Activated naive CD4-positive, alpha-beta T cell (primary cell): ENCODE data around the gene HDAC4.

Experiments used
- DNase-seq, 4 experiments: peaks; one replicate each; lab custom pipeline; 2025; lab: John Stamatoyannopoulos, UW

HDAC4 gene

DNA sequence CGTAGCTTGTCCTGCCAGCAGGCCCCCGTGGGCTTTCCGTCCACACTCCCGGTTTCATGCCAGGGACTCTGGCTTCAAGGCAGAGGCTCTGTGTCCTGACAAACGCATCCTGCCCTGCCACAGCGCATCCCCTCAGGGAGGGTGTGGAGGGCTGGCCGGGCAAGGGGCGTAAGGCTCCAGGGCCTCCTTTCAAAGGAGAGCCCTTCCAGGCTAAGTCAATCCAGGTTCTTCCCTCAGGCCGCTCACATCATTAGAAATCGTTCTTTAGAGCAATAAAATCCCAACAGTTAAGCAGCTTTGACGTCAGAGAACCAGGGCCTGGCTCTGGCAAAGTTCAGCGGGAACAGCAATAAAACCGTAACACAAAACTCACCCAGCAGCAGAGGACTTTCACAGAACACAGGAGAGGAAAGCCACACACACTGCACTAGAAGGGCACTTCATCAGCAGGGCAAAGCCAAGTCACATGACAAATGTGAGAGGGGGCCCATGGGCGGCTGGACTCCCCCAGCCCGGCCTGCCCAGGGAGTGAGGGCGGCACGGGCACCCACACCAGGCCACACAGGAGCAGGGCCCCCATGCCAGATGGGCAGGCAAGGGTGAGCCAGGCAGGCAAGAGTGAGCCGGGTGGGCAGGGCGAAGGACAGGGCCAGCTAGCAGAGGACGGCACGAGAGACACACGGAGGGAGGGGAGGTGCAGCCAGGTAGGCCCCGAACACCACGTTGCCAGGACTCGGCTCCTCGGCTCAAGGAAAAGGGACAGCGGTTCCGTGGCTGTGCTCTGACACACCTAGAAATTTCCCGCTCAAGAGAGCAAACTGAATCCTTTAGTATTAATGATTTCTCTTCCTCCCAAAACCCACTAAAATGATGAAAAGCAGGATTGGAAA is 52.0 kb downstream of the HDAC4 start:
- no peak for DNase-seq

DNA sequence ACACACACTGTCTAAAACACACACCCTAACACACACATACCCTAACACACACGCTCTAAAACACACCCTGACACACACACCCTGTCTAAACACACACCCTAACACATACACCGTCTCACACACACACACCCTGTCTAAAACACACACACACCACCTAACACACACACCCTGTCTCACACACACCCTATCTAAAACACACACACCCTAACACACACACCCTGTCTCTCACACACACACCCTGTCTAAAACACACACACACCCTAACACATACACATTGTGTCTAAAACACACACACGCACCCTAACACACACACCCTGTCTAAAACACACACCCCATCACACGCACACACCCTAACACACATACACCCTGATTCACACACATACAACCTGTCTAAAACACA is 54.1 kb downstream of the HDAC4 start:
- DNase-seq = no peak

DNA sequence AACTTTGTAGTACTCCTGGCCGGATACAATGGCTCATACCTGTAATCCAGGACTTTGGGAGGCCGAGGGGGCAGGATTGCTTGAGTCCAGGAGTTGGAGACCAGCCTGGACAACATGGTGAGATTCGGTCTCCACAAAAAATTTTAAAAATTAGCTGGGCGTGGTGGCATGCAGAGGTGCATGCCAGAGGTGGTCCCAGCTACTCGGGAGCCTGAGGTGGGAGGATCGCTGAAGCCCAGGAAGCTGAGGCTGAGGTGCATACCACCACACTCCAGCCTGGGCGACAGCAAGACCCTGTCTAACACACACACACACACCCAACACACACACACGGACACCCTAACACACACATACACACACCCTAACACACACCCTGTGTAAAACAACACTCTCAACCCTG is 55.6 kb downstream of the HDAC4 start:
- DNase-seq = no peak

DNA sequence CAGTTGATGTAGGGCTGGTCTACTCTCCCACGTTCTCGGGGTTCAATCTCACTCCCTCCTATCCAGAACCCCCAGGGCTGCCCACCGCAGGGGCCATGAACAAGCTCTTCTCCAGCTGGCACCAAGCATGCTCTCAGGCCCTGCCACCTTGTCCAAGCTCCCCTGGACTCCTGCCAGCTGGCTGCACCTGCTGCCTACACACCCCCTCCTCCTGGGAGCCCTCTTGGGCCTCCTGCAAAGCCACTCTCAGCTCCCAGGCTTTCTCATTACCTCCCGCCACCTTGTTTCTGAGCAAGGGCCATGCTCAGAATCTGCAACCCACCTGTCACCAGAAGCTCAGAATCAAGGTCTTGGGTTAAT is 56.0 kb downstream of the HDAC4 start:
- DNase-seq = no peak

DNA sequence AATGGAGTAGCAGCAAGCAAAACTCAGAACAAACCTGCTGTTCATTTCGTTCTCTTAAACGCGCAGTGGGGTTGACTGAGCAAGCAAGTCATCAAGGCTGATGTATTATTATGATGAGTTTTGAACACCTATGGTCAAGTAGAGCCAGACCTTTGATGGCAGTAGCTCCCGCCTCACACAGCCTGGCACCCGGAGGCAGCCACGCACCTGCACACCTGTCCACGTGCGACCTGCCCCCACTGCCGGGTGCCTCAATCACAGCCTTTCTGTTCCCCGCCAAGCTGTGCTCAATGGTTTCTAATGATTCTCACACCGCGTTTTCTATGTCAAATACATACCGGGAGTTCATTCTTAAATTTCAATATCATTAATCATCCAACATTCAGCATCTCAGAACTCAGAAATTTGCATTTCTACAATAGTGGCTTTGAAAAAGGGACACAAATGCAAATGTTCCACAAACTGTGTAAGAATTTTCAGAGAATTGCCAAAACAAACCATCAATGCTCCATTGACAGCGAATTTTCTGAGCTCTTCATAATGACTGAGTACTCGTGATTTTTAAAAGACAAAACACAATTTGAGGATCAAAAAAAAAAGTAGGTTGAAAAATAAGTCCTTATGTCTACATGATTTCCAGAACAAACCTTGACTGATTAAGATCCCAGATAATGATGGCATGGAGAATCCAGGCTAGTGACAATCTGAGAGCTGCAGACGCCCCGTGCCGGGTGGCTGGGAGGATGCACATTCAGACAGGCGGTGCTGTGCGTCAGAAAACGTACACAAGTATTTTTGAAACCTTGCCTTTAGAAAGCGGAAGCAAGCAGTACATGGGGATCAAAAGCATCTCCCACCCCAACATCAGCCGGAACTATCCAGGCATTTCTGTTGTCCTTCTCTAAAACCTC is 56.6 kb downstream of the HDAC4 start:
- DNase-seq = no peak

DNA sequence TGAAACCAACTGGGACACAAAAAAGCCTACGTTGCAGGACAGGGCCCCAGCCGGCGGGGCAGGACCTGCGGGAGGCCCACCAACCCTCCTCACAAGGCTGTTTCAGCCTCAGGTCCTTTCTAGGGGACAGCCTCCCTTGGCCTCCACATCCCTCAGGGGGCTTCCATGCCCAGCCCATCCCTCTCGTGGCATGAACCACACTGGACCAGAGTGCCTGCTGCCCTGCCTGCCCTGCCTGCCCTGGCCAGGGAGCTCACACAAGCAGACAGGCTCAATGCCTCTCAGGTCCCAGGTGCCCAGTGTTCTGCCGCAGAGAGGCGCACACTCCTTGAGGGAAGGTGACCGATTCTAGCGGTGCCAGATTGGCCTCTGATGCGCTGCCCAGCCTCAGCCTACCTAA is 57.4 kb downstream of the HDAC4 start:
- no peak for DNase-seq

DNA sequence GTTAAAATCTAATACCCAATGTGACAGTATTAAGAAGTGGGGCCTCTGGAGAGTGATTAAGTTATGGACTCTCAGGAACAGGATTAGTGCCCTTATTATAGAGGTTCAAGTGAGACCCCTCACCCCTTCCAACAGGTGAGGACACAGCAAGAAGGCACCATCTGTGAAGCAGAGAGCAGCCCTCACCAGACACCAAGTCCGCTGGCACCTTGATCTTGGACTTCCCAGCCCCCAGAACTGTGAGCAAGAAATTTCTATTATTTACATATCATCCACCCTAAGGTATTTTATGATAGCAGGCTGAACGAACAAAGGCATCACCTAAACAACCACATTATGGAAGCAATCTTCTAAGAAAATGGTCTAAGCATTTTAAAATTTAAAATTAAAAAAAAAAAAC is 59.0 kb downstream of the HDAC4 start:
- DNase-seq = no peak

DNA sequence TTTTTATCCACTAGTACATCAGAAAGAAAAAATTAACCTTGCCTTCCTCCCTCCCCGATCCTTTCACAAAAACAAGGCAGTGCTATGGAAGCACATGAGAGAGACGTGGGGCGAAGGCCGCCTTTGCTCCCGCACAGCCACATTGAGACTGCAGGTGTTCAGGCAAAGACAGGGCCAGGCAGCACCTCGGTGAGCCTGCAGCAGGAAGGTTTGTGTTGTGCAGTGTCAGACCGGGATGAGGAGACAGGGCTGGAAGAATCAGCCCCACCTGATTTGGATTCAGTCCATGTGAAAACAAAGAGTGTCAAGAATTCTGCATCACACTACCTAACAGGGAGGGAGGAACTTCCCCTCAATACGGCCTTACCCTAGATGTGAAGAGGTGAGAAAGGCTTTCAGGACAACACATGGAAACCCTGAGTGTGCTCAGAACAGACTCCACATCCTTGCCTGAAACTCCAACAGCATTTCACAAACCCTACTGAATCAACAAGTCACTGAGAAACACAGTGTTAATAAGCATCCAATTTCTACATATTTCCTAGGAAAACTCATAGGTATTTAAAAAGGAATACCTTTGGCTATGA is 59.6 kb downstream of the HDAC4 start:
- DNase-seq = no peak

DNA sequence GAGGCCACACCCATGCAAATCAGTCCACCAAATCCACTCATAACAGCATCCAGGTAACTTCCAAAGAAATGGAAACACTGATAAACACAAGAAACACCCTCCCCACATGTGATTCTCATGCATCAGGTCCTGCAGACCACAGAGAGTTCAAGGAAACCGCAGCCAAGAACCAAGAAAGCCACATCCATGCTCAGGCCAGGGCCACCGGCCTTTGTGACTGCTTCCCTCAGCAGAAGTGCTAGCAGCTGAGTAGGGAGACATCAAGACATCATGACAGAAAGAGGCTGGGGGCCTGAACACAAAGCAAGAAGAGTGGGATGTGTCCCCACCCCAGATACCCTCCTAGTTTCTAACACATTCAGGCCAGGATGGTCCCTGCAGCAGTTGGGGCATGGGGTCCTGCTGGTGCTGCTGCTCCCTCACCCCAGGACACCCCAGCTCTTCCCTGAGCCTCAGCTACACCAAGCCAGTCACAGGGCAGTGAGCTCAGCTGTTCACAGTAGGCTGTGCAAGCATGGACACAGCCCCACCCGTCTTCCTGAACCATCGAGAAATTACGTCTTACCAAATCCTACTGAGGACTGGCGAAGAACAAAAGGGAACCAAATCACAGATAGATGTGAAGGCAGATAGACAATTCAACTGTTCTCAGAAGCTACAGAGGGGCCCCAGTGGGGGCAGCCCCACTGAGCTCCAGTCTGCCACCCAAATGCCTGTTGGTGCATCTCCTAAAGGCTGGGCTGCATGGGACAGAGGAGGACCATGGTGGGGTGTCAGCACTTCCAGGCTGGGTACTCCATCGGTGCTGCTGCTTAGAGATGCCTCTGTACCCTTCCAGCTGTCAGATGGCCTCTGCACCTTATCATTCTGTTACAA is 60.9 kb downstream of the HDAC4 start:
- no peak for DNase-seq

DNA sequence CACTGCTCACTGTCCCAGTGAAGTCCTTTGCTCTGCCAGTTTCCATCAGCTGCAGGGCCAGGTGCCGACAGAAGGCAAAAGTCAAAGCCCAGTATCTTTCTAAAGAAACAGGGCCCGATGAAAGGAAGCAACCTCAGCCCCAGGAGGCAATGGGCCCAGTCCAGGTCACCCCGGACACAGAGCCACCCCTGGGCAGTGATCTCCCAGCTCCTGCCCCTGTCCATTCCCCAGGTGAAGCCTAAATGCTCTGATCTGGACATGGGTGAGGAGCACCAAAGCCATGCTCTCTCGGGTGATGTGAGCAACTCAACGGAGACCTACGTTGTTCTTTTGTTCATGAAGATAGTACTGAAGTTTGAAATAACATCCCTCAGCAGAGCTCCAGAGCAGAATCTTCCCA is 61.6 kb downstream of the HDAC4 start:
- DNase-seq = no peak

DNA sequence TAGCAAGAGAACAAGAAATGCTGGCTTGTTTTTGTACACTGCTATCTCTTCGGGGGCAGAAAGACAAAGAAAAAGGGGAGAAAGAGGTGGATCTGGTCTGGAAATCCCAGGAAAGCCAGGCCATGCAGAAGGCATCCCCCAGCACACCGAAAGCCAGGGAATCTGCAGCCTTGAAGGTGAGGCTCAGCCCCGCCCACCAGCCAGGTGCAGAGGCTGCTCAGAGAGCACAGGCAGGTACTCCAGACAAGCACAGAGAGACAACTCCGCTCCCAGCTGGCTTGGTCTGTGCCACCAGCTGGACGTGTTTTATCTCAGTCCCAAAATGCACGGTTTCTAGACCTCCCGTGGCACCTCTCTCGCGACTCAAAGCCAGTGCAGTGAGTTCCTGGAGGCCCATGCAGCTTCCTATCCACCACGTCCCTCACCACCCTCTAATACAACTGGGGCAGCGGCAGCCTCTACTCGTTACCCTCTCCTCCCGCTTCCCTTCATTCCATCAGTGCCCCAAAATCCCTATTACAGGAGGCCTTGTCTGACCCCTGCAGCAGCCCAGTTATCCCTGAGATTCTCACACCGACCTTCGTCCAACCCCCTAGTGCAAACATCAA is 62.8 kb downstream of the HDAC4 start:
- DNase-seq = no peak

DNA sequence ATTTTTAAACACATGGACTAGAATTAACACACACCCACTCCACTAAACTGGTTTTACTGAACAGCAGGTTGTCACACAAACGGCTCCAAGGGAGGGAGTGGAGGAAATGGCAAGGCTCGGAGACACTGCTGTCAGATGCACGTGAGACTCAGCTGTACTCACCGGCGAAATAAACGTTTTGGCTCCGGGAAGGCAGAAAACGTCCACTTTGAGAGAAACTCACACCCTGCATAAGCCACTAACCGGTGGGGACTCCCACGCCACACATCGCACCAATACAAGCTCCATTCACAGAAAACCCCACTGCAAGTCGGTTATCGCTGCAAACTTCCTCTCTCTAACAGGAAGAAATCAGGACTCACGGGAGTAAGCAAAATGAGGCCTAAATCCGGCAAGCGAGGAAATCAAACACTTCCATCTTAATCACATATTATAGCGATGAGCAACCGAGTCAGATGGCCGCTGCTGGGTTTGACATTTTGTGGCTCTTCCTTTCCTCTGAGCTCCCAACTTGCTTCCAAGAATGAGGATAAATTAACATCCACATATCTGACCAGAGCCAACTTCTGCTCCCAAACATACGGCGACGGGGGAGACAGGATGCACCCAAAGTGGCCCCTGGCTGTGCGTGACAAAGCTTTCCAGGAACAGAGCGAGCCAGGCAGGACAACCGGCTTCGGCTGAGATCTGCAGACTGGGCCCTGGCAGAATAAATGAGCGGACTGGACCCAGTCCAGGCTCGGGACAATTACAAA is 63.5 kb downstream of the HDAC4 start:
- no peak for DNase-seq

DNA sequence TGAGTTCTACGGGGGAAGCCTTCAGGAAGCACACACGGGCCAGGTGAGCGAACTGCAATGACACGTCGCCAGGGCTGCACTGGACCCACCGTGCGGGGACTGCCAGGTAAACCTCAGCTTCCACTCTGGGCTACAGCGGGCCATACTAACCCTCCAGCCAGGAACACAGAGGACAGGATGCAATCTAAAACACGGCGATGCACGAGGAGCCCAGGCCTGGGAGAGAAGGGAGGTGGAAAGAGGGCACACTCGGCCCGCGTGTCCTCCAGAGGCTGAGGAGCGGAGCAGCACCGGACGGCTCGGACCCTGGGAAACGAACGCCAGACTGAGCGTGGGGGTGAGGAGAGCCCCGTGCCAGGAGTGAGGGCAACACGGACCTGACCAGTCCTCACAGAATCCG is 69.3 kb downstream of the HDAC4 start:
- no peak for DNase-seq

DNA sequence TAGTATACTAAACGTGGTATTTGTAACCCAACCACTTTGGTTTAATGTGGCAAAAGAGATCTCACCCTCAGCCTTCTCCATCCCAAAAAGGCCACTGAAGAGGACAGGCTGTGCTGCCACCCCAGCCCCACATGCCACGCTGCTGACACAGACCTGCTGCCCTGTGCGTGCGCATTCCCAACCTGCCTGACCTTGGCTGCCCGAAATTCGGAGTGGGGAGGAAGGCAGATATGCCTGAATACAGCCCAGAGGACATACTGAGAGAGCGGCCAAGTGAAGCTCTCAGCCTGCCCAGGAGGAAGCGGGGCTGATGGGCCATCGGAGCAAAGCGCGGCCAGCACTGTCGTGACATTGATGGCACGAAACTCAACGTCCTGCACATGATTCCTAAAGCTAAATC is 70.0 kb downstream of the HDAC4 start:
- DNase-seq = no peak

DNA sequence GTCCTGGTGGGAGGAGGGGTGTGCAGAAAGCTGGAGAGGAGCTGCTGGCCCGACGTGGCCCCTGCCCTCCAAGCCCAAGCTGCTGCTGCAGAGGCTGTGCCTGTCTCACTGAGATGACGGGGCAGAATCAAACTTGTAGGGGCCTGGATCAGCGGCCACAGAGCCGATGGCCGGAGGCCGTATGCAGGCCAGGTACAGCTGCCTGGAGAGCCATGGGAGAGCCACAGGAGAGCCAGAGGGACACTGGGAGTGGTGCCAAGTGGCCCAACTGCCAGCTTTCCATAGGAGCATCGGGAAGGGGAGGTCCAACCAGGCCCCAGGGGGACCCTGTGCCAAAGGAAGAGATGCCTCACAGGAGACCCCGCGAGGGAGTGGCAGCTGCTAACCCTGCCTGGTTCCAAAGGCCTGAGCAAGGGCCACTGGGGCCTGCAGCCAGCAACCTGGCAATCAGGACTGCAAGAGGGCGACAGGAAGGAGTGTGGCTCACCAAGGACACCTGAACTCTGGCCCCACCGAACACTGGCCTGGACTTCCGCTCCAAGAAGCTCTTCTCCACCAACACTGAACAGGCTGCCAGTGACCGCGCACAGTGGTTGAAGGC is 70.7 kb downstream of the HDAC4 start:
- DNase-seq = no peak

DNA sequence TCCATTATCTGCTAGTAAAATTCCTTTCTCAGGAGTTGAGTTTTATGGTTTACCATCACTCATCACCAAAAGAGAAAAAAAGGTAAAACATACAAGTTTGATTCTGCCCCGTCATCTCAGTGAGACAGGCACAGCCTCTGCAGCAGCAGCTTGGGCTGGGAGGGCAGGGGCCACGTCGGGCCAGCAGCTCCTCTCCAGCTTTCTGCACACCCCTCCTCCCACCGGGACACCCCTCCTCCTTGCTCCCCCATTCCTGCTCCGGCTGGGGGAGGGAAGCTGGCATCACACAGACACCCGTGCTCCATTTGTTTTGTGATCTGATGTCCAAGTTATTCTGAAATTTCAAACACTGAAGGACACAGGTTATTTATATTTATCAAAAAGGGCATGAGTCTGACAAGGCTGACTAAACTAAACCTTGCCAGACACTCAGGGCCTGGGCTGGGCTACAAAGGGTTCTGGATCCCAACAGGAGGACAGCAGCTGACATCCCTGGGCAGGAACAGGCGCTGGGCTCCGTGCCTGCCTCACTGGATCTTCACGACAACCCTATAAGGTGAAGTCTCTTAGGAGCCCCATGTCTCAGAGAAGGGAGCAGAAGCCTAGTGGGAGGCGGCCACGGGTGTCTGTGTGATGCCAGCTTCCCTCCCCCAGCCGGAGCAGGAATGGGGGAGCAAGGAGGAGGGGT is 71.4 kb downstream of the HDAC4 start:
- no peak for DNase-seq

DNA sequence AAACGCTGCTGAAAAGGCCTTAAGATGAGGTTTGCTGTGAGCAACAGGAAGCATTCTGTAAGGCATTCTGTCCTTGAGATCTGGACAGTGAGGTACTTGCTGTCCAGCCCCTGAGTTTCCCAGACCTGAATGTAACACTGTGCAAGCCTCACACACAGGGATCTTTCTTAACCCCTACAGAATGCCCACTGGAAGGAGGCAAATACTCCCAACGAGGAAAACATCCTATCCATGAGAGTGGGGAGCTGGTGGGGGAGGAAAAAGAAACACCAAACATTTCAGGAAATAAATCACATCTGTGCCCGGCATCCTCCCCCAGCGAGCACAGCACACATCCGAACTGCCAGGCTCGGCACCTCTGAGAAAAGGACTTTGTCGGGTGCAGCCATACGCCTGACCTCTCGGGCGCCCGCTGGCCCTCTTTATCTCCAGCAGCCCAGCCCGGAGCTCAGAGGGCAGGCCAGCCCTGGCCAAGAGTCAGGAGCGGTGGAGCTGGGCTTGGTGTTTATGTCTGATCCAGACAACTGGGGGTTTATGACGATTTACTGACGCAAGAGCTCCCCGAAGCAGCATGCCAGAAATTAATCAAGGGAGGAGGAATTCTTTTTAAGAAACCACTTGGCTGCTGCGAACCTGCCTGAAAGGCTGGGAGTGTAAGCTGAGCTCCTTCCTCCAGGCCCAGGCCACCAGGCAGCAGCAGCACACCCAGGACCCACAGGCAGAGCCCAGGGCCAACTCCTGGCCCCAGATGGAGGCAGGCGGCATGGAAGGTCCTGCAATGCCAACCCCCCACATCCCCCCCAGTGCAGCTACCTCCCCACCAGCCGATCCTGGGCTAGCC is 72.2 kb downstream of the HDAC4 start:
- no peak for DNase-seq

DNA sequence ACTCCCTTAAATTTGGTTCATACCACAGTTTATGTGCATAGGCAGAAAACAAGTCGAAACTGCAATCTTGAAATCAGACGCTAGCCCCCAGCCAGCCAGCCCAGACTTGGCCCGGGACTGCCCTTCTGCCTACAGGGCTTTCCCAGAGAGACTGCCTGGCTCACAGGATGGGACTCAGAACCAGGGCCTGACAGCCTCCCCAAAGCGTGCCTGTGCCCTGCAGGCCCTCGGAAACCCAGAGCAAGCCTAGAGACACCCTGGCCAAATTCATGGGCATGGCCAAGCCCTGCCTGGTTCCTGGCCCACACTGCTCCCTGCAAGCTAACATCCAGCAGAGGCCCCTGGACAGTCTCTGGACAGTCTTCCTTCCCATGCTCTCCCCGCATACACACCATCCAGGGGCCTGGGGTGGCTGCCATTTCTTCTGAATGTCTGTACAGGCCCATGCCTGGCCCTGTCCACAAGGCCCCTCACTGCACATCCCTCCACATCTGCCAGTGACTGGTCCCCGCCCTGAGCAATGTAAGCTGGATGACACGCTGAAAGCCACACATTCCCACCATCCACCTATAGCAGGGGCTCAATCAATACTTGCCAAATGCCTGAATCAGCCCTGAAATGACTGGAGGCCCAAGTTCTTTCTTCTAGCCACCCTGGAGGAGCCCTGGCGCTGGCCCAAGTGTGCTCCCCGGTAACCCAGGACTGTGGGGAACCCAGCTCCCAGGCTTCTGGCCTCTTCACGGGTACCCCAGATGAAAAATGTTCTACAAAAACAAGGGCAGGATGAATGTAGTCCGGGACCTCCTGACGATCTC is 73.1 kb downstream of the HDAC4 start:
- DNase-seq = no peak
